HepG2 (cell line): ENCODE measurements around the gene DNASE1. TPM values are rescaled to one million over a fixed set of nuclear protein-coding genes. Genes with fewer than 3 reads are reported as not detected.

Experiments used
- ARNTL ChIP-seq: sonication (generic); formaldehyde crosslinking; IDR thresholded peaks from 2 replicates; pipeline ENCODE4 v1.4.0; 2020; ENCODE audit warnings: mild to moderate bottlenecking, missing genetic modification reagents
- ATM ChIP-seq: fragments of 450-650 bp; IDR thresholded peaks from 2 replicates; pipeline ENCODE4 v1.7.1; 2017; ENCODE audit warnings: mild to moderate bottlenecking, borderline replicate concordance
- CHD2 ChIP-seq: IDR thresholded peaks from 2 replicates; pipeline ENCODE4 v1.6.1; 2011; ENCODE audit warnings: low read depth, low read length, improper control_type of control experiment
- GPN1 ChIP-seq: sonication (generic); formaldehyde crosslinking; IDR thresholded peaks from 2 replicates; pipeline ENCODE4 v1.5.1; 2020; ENCODE audit warnings: missing genetic modification reagents, borderline replicate concordance
- HOXA3 ChIP-seq: sonication (generic); formaldehyde crosslinking; IDR thresholded peaks from 2 replicates; pipeline ENCODE4 v1.5.0; 2020; ENCODE audit warnings: missing genetic modification reagents
- JDP2 ChIP-seq: sonication (generic); formaldehyde crosslinking; IDR thresholded peaks from 2 replicates; pipeline ENCODE4 v1.8.1; 2022; ENCODE audit warnings: missing genetic modification reagents, borderline replicate concordance
- KDM1A ChIP-seq: IDR thresholded peaks from 2 replicates; pipeline ENCODE4 v1.6.1; 2016; ENCODE audit warnings: missing compliant biosample characterization
- KLF12 ChIP-seq: sonication (generic); formaldehyde crosslinking; IDR thresholded peaks from 2 replicates; pipeline ENCODE4 v1.4.0; 2020; ENCODE audit warnings: missing genetic modification reagents, borderline replicate concordance
- MATR3 ChIP-seq: sonication (generic); formaldehyde crosslinking; IDR thresholded peaks from 2 replicates; pipeline ENCODE4 v1.4.0; 2020; ENCODE audit warnings: missing genetic modification reagents
- NFYC ChIP-seq: IDR thresholded peaks from 2 replicates; pipeline ENCODE4 v1.6.1; 2016; ENCODE audit warnings: missing genetic modification reagents, missing compliant biosample characterization
- NR1H2 ChIP-seq: sonication (generic); formaldehyde crosslinking; IDR thresholded peaks from 2 replicates; pipeline ENCODE4 v1.8.1; 2022; ENCODE audit warnings: low read depth, missing genetic modification reagents, borderline replicate concordance
- PITX1 ChIP-seq: sonication (generic); formaldehyde crosslinking; IDR thresholded peaks from 2 replicates; pipeline ENCODE4 v1.5.1; 2020; ENCODE audit warnings: mild to moderate bottlenecking, missing genetic modification reagents
- RARA ChIP-seq: IDR thresholded peaks from 2 replicates; pipeline ENCODE4 v1.6.1; 2016; ENCODE audit warnings: missing genetic modification reagents, missing compliant biosample characterization
- SALL2 ChIP-seq: sonication (generic); formaldehyde crosslinking; IDR thresholded peaks from 2 replicates; pipeline ENCODE4 v1.8.1; 2023; ENCODE audit warnings: mild to moderate bottlenecking, missing genetic modification reagents, inconsistent platforms
- SAP130 ChIP-seq: IDR thresholded peaks from 2 replicates; pipeline ENCODE4 v1.6.1; 2016; ENCODE audit warnings: low read depth
- SMYD3 ChIP-seq: sonication (generic); formaldehyde crosslinking; IDR thresholded peaks from 2 replicates; pipeline ENCODE4 v1.8.1; 2023; ENCODE audit warnings: mild to moderate bottlenecking, missing genetic modification reagents
- ZBTB1 ChIP-seq: sonication (generic); formaldehyde crosslinking; IDR thresholded peaks from 2 replicates; pipeline ENCODE4 v1.4.0; 2020; ENCODE audit warnings: missing genetic modification reagents, borderline replicate concordance
- ZBTB26 ChIP-seq: IDR thresholded peaks from 2 replicates; pipeline ENCODE4 v1.6.1; 2016; ENCODE audit warnings: missing compliant biosample characterization, missing genetic modification reagents, borderline replicate concordance
- ZFP41 ChIP-seq: sonication (generic); formaldehyde crosslinking; IDR thresholded peaks from 2 replicates; pipeline ENCODE4 v1.4.0; 2020; ENCODE audit warnings: mild to moderate bottlenecking, missing genetic modification reagents, borderline replicate concordance
- ZNF253 ChIP-seq: sonication (generic); formaldehyde crosslinking; IDR thresholded peaks from 2 replicates; pipeline ENCODE4 v1.8.0; 2022; ENCODE audit warnings: mild to moderate bottlenecking, missing genetic modification reagents, borderline replicate concordance
- ZNF296 ChIP-seq: sonication (generic); formaldehyde crosslinking; conservative IDR thresholded peaks from 2 replicates; pipeline ENCODE4 v1.5.0; 2020; ENCODE audit warnings: mild to moderate bottlenecking, missing genetic modification reagents
- ZNF3 ChIP-seq: IDR thresholded peaks from 2 replicates; pipeline ENCODE4 v1.7.0; 2017; ENCODE audit warnings: inconsistent platforms
- ZNF362 ChIP-seq: sonication (generic); formaldehyde crosslinking; IDR thresholded peaks from 2 replicates; pipeline ENCODE4 v1.4.0; 2020; ENCODE audit warnings: missing genetic modification reagents, mild to moderate bottlenecking, borderline replicate concordance
- ZNF510 ChIP-seq: sonication (generic); formaldehyde crosslinking; IDR thresholded peaks from 2 replicates; pipeline ENCODE4 v1.4.0; 2020; ENCODE audit warnings: low read depth, mild to moderate bottlenecking, missing genetic modification reagents
- ZNF562 ChIP-seq: sonication (generic); formaldehyde crosslinking; IDR thresholded peaks from 2 replicates; pipeline ENCODE4 v1.8.0; 2022; ENCODE audit warnings: missing genetic modification reagents, borderline replicate concordance
- ZNF629 ChIP-seq: sonication (generic); formaldehyde crosslinking; conservative IDR thresholded peaks from 2 replicates; pipeline ENCODE4 v1.5.0; 2020; ENCODE audit warnings: missing genetic modification reagents
- ZNF773 ChIP-seq: sonication (generic); formaldehyde crosslinking; IDR thresholded peaks from 2 replicates; pipeline ENCODE4 v1.4.0; 2020; ENCODE audit warnings: missing genetic modification reagents, borderline replicate concordance
- ZNF780A ChIP-seq: sonication (generic); formaldehyde crosslinking; IDR thresholded peaks from 2 replicates; pipeline ENCODE4 v1.8.0; 2022; ENCODE audit warnings: mild to moderate bottlenecking, missing genetic modification reagents, moderate library complexity
- polyA plus RNA-seq, 8 experiments: library from polyadenylated mRNA; depleted of rRNA in 3 of 8; stranded (reverse) in 7 of 8; unstranded in 1 of 8; fragments of >200 nt; fragmentation: Illumina TruSeq in 4 of 8; extraction: Trizol in 4 of 8; gene quantifications; 2 replicates each; pipeline versions ENCODE4 v1.2.1 to v1.2.3, GENCODE V29; 2011 to 2016; ENCODE audit warnings: low read depth in 4 of 8, missing spikeins in 1 of 8, mixed read lengths in 1 of 8; ENCODE audit not compliant: insufficient read depth in 1 of 8
- total RNA-seq, 5 experiments: library from RNA; depleted of rRNA; stranded (reverse); fragments of >200 nt; fragmentation: Illumina TruSeq; extraction: Trizol; gene quantifications; 2 replicates each; pipeline ENCODE4 v1.2.3, GENCODE V29; 2016; ENCODE audit warnings: low read depth in 1 of 5

DNASE1 gene
- total and polyA plus RNA-seq, 2 of the 13 experiments (the other 11 are each of a cell fraction or from before 2014, with no cell fraction given): 7.1 to 11.1 TPM

- TF ChIP-seq ZBTB26: no peak
- TF ChIP-seq KLF12 (CRISPR knock-in tag): no peak
- TF ChIP-seq RARA (CRISPR knock-in tag): peak; percentile 40; the same call in 1 of the 2 replicates
- no peak for TF ChIP-seq ZNF253 (CRISPR knock-in tag)
- no peak for TF ChIP-seq ZBTB1 (CRISPR knock-in tag)
- no peak for TF ChIP-seq ZNF773 (CRISPR knock-in tag)
- TF ChIP-seq ZFP41 (CRISPR knock-in tag): no peak
- TF ChIP-seq MATR3 (CRISPR knock-in tag): no peak
- TF ChIP-seq NR1H2 (CRISPR knock-in tag): no peak
- no peak for TF ChIP-seq ZNF780A (CRISPR knock-in tag)
- peak; percentile 51 for TF ChIP-seq HOXA3 (CRISPR knock-in tag)
- no peak for TF ChIP-seq JDP2
- no peak for TF ChIP-seq ZNF562 (CRISPR knock-in tag)
- no peak for TF ChIP-seq ZNF362 (CRISPR knock-in tag)
- TF ChIP-seq ZNF3 (CRISPR knock-in tag): no peak
- no peak for TF ChIP-seq ATM
- no peak for TF ChIP-seq CHD2
- no peak for TF ChIP-seq NFYC (CRISPR knock-in tag)
- TF ChIP-seq GPN1 (CRISPR knock-in tag): no peak
- TF ChIP-seq ZNF296 (CRISPR knock-in tag): no peak
- no peak for TF ChIP-seq SALL2 (CRISPR knock-in tag)
- TF ChIP-seq SAP130 (CRISPR knock-in tag): peak; percentile 67
- TF ChIP-seq KDM1A (CRISPR knock-in tag): no peak
- no peak; the same call in 1 of the 2 replicates for TF ChIP-seq PITX1 (CRISPR knock-in tag)
- peak; percentile 92 for TF ChIP-seq ARNTL (CRISPR knock-in tag)
- TF ChIP-seq ZNF629 (CRISPR knock-in tag): no peak
- no peak for TF ChIP-seq SMYD3 (CRISPR knock-in tag)
- TF ChIP-seq ZNF510: no peak
Observed at GRCh38 chr16:3609895-3610697, 44.4 kb upstream of the DNASE1 start (continued).
